DND-41 (cell line): Measurements from ENCODE around the gene TBL1X.

Source experiments
- EZH2 ChIP-seq: IDR thresholded peaks from 3 replicates; pipeline ENCODE4 v1.6.1; 2012; ENCODE audit warnings: borderline replicate concordance, low read depth, mild to moderate bottlenecking, moderate library complexity, low read length, inconsistent platforms; ENCODE audit not compliant: severe bottlenecking
- TF ChIP-seq, protein P1 (sequence below): IDR thresholded peaks from 2 replicates; pipeline ENCODE4 v1.5.1; 2012; ENCODE audit warnings: borderline replicate concordance, low read length, moderate library complexity, mild to moderate bottlenecking; ENCODE audit not compliant: poor library complexity, severe bottlenecking; ENCODE audit errors: extremely low read depth

GRCh38 chrX:9765072-9765736 is 300.3 kb downstream of the TBL1X start:
- TF ChIP-seq, protein P1, sequence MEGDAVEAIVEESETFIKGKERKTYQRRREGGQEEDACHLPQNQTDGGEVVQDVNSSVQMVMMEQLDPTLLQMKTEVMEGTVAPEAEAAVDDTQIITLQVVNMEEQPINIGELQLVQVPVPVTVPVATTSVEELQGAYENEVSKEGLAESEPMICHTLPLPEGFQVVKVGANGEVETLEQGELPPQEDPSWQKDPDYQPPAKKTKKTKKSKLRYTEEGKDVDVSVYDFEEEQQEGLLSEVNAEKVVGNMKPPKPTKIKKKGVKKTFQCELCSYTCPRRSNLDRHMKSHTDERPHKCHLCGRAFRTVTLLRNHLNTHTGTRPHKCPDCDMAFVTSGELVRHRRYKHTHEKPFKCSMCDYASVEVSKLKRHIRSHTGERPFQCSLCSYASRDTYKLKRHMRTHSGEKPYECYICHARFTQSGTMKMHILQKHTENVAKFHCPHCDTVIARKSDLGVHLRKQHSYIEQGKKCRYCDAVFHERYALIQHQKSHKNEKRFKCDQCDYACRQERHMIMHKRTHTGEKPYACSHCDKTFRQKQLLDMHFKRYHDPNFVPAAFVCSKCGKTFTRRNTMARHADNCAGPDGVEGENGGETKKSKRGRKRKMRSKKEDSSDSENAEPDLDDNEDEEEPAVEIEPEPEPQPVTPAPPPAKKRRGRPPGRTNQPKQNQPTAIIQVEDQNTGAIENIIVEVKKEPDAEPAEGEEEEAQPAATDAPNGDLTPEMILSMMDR: no peak
- TF ChIP-seq EZH2: no peak
